ENCODE data around the gene TLNRD1.

Gene TLNRD1

GRCh38 chr15:80984856-80985255 lies 15.9 kb upstream of the TLNRD1 start:
- in situ Hi-C loops (cut with HindIII; ENCODE audit: low sequenced_read_pairs) = no loop called here
- no peak for TF ChIP-seq CTCF (IDR thresholded peaks at IDR 0.05; ENCODE audit: low read depth, low read length, missing control alignments)
- no peak overlapping the region for H3K4me3 ChIP-seq (ENCODE audit: low read depth, low read length)
- no peak for DNase-seq (ENCODE audit: low read depth)

GRCh38 chr15:80985981-80986380 lies 14.7 kb upstream of the TLNRD1 start:
- DNase-seq (ENCODE audit: low read depth) = no peak
- in situ Hi-C loops (cut with HindIII; ENCODE audit: low sequenced_read_pairs) = no loop called here
- no peak for TF ChIP-seq CTCF (IDR thresholded peaks at IDR 0.05; ENCODE audit: low read depth, low read length, missing control alignments)
- no peak overlapping the region for H3K4me3 ChIP-seq (ENCODE audit: low read depth, low read length)

- no peak for TF ChIP-seq CTCF (IDR thresholded peaks at IDR 0.05; ENCODE audit: low read depth, low read length, missing control alignments)
- no peak overlapping the region for H3K4me3 ChIP-seq (ENCODE audit: low read depth, low read length)
- DNase-seq (ENCODE audit: low read depth) = no peak
- in situ Hi-C loops (cut with HindIII; ENCODE audit: low sequenced_read_pairs) = no loop called here
These were observed 14.2 kb upstream of the TLNRD1 start for GRCh38 chr15:80986487-80986886.

- H3K4me3 ChIP-seq (ENCODE audit: low read depth, low read length) = peak overlapping the region; percentile 91
- in situ Hi-C loops (cut with HindIII; ENCODE audit: low sequenced_read_pairs) = no loop called here
- DNase-seq (ENCODE audit: low read depth) = no peak
- TF ChIP-seq CTCF (IDR thresholded peaks at IDR 0.05; ENCODE audit: low read depth, low read length, missing control alignments) = no peak
These were observed 12.5 kb upstream of the TLNRD1 start for GRCh38 chr15:80988148-80988796.

GRCh38 chr15:80989081-80989517 lies 11.6 kb upstream of the TLNRD1 start:
- H3K4me3 ChIP-seq (ENCODE audit: low read depth, low read length) = peak overlapping the region; percentile 91
- in situ Hi-C loops (cut with HindIII; ENCODE audit: low sequenced_read_pairs) = no loop called here
- no peak for TF ChIP-seq CTCF (IDR thresholded peaks at IDR 0.05; ENCODE audit: low read depth, low read length, missing control alignments)
- no peak for DNase-seq (ENCODE audit: low read depth)

- peak; percentile 84 for DNase-seq (ENCODE audit: low read depth)
- peak within 1 kb of the TSS; percentile 91 for H3K4me3 ChIP-seq (ENCODE audit: low read depth, low read length)
- no peak for TF ChIP-seq CTCF (IDR thresholded peaks at IDR 0.05; ENCODE audit: low read depth, low read length, missing control alignments)
- in situ Hi-C loops (cut with HindIII; ENCODE audit: low sequenced_read_pairs) = no loop called here
These were observed 10.9 kb upstream of the TLNRD1 start, which contains the start of gene MESD for GRCh38 chr15:80989518-80990478. MESD (minus strand) TSS chr15:80989819; CDS start chr15:80989791, 28 bp downstream.
